AML-193 (cell line): ENCODE results near the gene SNAP29.
A peak's percentile ranks its signal among the peaks of the same experiment; 100 is the strongest.
"Not testable (repeated sequence)": the region's sequence is repeated elsewhere in the genome, so short reads cannot be mapped to it uniquely, and the experiment has no call there.

ENCODE experiments used
- DNase-seq, 2 experiments: peaks; one replicate each; lab custom pipeline; 2025; lab: John Stamatoyannopoulos, UW

The SNAP29 gene

GRCh38 chr22:20866736-20867135, 7.9 kb downstream of the SNAP29 start:
- no peak for DNase-seq

DNA sequence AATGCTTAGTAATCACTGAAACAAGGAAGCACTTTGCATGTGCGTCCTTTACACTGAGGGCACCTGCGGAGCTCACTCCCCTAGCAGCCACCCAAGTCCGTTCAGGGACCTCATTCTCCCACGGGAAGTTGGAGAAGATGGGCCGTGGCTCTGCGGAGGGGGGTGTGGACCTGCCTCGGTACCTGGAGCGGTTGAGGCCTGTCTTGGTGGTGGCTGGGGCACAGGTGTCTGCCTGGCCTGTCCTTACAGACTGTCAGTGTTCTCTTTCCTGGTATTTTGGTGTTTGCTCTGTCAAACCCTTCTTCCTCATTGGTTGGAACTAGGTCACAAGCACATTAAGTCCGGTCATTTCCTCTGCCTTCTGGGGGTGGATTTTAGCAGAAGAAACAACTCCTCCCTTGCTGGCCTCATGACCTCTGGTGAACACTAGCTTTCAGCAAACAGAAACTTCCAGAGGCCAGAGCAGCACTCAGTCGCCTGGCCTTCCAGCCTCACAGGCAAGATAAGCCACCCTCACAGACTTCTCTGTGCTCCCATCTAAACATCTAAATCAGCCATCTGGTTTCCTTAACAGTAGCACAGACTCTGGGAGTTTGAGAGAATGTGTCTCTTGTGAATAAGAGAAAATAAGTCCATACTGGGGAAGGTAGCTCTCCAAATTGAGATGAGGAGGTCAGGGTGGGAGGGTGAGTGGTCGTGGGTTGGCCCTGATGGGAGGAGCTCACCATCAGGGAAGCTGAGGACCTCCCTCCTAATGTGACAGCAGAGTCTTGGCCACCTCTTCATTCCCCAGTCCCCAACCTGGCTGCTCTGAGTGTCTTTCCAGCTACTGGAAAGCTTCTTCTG, 8.6 kb downstream of the SNAP29 start:
- DNase-seq = peak; percentile 64 to 75

- DNase-seq = no peak
Observed at GRCh38 chr22:20868025-20868962, 9.5 kb downstream of the SNAP29 start.

DNA sequence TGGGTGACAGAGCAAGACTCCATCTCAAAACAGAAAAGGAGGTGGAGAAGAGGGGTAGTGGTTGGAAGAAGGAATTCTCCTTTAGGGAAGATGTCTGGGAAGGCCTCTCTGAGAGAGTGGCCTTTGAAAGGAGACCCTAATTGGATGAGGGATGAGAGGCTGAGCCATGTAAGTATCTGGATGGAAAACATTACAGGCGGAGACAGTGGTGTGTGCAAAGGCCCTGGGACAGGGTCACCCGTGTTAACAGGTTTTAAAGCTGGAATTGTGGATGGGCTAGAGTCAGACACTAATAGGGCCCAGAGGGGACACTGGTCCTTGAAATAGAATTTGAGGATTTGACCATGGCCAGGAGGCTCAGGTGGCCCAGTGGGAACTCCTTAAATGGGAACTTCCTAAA, 10.4 kb downstream of the SNAP29 start:
- no peak for DNase-seq

- DNase-seq = no peak
Observed at GRCh38 chr22:20873214-20873613, 14.4 kb downstream of the SNAP29 start.

GRCh38 chr22:20875296-20875695, 16.5 kb downstream of the SNAP29 start:
- DNase-seq = no peak

DNA sequence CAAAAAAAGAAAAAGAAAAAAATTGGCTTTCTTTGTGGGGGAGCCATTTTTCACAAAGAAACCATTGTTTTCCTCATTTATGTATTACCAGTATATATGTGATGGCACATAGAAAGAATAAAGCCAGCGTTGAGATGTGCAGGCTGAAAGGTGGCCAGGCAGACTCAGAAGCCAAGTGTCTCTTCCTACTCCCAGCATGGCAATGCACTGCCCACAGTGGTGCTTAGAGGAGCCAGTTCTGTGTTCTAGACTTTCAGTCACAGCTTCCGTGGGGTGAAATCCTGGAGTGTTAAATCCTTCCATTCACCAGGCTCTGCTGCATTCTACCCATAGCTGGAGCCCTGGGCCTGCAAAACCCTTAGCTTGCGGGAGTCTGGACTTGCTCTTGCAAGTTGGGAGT, 18.9 kb downstream of the SNAP29 start:
- no peak for DNase-seq

GRCh38 chr22:20881231-20881630, 22.4 kb downstream of the SNAP29 start:
- no peak for DNase-seq

- no peak for DNase-seq
Observed at GRCh38 chr22:20881869-20882815, 23.3 kb downstream of the SNAP29 start.

DNA sequence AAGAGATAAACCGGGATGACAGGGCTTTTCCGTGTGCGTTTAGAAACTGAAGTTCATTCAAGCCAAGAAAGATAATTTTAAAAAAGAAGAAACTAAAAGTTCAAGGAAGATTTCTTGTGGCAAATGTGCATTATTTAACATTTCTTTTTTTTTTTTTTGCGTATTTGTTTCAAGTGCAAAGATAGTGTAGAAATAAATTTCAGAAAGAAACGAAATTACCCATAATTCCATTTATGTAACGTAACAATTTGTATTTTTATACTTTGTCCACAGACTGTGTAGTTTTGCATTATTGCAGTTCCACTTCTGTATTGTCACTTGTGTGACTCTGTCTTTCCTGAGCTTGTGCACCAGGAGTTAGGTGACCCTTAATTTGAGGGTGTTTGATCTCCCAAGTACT, 24.0 kb downstream of the SNAP29 start:
- no peak for DNase-seq

DNA sequence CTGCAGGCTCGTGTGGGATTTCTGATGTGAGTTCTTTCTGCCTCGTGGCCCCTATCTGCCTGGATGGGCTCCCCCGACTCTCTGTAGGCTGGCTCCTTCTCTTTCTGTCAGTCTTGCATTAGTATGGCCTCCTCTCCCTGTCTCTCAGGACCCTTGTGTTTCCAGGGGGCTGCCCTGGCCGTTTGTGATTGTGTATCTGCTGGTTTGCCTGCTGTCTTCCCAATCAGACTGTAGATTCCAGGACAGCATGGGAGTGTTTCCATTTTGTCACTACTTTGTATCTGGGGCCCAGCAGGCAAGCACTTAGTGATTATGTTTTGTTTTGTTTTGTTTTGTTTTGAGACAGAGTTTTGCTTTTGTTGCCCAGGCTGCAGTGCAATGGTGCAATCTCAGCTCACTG, 25.6 kb downstream of the SNAP29 start:
- DNase-seq = no peak

GRCh38 chr22:20885017-20885556, 26.3 kb downstream of the SNAP29 start:
- no peak for DNase-seq

DNA sequence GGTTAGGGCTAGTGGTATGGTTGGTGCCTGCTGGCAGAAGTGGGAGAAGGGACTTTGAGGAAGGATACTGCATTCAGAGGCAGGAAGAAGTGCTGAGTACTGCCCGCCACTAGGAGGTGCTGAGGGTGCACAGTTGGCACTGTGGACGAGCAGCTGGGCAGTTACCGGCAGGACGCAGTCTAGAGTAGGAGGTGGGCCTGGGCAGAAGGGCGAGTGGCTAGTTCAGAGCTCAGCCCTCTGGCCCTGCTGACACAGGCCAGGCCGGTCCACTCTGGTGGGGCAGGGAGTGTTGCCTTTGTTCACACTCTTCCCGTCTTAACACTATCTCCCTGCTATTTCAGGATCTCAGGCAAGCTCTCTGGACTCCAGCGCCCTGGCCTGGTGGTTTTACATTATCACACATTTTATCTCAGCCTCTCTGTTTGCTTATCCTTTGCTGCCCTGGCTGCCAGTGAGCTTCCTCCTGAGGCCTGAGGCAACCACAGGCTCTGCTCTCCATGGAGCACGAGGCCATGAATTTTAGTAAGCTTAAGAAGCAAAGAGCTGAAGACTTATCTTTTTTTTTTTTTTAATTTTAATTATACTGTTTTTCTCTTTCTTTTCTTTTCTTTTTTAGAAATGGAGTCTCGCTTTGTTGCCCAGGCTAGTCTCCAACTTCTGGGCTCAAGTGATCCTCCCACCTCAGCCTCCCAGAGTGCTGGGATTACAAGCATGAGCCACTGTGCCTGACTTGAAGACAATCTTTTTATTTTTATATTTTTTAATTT, 26.9 kb downstream of the SNAP29 start:
- peak; percentile 85 to 90 for DNase-seq

GRCh38 chr22:20887375-20887774, 28.6 kb downstream of the SNAP29 start:
- no peak for DNase-seq

- peak in 1 of 2 experiments; percentile 6 for DNase-seq
Observed at GRCh38 chr22:20889025-20889704, 30.4 kb downstream of the SNAP29 start.

DNA sequence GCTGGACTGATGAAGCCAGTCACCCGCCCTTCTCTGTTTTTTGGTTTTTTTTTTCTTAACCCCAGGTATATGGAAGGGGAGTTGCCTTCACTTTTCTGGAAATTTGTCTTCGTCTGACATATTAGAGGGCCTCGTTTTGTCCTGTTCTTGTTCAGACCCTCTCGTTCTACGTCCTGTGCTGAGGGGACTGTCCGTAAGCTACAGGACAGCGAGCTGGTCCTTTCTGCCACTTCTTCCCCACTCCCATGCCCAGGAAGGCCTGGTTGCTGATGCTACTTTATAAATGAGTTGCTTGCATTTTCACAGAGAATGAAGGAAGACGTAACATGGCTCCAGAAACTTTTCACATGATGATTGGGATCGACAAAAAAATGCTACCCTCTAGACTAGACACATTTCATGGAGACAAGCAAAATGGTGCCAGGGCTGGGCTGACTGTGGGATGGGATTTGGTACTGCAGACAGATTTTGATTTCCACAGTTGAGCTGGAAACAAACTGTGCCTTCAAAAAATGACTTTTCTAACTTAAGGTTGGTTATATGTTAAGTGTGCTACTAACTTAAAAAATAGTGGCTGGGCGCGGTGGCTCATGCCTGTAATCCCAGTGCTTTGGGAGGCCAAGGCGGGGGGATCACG, 31.2 kb downstream of the SNAP29 start:
- no peak for DNase-seq

- DNase-seq = no peak
Observed at GRCh38 chr22:20890975-20891374, 32.2 kb downstream of the SNAP29 start.

DNA sequence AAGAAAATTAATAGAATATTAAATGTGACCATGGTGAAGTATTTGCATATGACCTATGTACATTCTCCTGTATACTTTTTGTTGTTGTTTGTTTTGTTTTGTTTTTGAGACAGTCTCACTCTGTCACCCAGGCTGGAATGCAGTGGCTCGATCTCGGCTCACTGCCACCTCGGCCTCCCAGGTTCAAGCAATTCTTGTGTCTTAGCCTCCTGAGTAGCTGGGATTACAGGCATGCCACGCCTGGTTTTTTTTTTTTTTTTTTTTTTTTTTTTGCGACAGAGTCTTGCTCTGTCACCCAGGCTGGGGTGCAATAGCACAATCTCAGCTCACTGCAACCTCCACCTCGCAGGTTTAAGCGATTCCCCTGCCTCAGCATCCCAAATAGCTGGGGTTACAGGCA, 38.9 kb downstream of the SNAP29 start:
- DNase-seq = not testable (repeated sequence)

- no peak for DNase-seq
Observed at GRCh38 chr22:20899827-20900423, 41.1 kb downstream of the SNAP29 start.
